ENCODE measurements around the gene S100A9. TPM values are rescaled to one million over a fixed set of nuclear protein-coding genes. Genes with fewer than 3 reads are reported as not detected.

S100A9 gene
- total RNA-seq, 4 donors from 2014 or later, result 436 to 2,200 (median 573) TPM

DNA sequence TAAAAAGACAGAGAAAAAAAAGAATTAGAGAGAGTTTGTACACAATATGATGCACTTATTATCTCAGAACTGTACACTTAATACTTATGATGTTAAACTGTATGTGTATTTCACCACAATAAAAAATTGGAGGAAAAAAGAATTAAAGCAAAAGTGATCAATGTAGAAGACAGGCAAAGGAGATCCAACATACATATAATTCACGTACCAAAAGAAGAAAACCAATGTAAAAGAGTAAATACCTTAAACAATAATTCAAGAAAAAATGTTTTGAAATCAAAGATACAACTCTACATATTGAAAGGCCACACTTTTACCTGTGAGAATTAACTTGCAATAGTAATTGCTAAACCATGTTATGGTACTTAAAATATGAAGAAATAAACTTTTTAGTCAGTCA is 35.1 kb upstream of the S100A9 start:
- TF ChIP-seq CTCF (IDR thresholded peaks at IDR 0.05), result no peak
- ATAC-seq (ENCODE audit: low FRiP score), result no peak
- DNase-seq (ENCODE audit: low spot score), result no peak

DNA sequence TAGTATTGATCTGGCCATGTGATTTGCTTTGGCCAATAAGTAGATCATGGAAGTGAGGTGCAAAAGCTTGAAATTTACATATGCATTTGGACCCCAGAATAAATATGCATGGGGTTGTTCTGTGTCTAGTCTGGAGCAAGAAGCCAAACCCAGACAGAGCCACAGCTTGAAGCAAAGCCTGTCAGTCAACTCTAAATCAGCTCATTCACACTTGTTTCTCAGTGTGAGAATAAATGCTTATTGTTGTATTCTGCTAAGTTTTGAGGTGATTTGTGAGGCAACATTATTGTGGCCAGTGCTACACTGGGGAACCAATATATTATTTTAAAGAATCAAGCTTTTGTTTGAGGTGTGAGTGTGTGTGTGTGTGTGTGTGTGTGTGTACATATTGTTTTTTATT is 32.7 kb upstream of the S100A9 start:
- DNase-seq (ENCODE audit: low spot score), result no peak
- TF ChIP-seq CTCF (IDR thresholded peaks at IDR 0.05), result no peak
- ATAC-seq (ENCODE audit: low FRiP score), result no peak

- no peak for DNase-seq (ENCODE audit: low spot score)
- no peak for TF ChIP-seq CTCF (IDR thresholded peaks at IDR 0.05)
- no peak for ATAC-seq (ENCODE audit: low FRiP score)
These were observed 23.8 kb upstream of the S100A9 start for GRCh38 chr1:153333902-153334301.

DNA sequence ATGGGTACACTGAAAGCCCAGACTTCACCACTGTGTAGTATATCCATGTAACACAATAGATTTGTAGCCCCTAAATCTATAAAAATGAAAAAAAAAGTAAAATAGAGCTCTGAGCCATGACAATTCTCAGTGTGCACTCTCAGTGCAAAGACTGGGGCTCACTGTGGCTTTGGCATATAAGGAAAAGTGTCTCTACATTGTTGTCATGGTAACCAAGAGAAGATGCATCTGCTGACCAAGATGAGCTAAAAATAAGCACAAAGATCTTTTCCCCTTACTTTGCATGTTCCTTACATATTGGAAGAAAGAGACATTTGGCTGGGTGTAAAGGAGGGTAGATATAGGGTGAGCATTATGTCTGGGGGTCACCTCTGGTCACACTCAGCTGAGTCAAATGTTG is 21.0 kb upstream of the S100A9 start:
- TF ChIP-seq CTCF (IDR thresholded peaks at IDR 0.05), result no peak
- ATAC-seq (ENCODE audit: low FRiP score) (no peak), DNase-seq (ENCODE audit: low spot score) (no peak)

DNA sequence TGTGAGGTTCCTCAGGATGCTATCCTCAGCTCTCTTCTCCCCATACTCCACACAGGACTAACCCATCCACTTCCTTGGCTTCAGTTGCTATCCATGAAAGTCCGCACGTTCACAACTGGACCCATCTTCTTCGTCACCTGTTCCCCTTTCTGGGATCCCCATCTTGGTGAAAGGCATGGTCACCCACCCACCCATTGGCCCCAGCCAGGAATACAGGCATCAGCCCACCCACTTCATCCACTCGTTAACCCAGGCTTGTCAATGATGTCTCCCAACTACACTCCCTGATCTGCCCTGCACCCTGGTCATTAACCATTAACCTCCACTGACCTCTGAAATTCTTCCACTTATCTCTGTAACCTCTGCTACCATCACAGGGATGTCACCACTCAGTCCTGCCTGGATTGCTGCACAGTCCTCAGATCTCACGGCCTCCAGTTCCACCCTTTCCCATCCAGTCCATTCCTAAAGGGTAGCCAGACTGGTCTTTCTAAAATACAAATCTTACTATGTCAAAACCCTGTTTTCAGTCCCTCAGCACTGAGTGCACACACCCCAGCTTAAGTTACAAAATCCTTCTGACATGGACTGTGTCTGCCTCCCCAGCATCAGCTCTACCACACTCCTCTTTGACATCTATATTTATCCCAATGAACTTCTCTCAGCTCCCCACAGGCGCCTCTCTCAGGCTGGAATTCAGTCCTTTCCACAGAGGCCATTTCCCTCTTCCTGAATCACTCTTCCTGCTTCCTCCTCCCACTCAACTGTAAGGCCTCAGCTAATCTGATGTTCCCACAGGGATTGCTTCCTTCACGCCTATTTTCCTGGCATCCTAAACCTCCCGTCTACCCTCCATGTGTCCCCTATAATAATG is 19.4 kb upstream of the S100A9 start:
- ATAC-seq (ENCODE audit: low FRiP score) (no peak), DNase-seq (ENCODE audit: low spot score) (no peak)
- TF ChIP-seq CTCF (IDR thresholded peaks at IDR 0.05), result no peak

DNA sequence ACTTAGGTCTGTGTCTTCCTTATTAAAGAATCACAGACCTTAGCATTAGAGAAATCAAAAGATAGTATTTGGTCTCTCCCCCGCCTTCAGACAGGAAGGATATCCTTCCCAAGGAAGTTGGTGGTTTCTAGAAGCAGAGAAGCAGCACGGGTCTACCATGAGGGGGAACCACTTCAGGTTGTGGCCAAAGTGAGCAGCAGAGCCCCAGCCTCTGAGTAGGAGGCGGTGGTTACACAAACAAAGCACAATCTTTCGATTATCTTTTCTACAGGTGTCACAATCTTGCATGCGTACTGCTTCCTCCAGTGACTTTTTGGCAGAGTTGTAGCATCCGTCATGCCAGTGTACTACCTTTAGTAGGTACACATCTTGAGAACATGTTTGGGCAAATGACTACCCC is 17.9 kb upstream of the S100A9 start:
- DNase-seq (ENCODE audit: low spot score) (no peak), ATAC-seq (ENCODE audit: low FRiP score) (no peak)
- TF ChIP-seq CTCF (IDR thresholded peaks at IDR 0.05), result no peak

DNA sequence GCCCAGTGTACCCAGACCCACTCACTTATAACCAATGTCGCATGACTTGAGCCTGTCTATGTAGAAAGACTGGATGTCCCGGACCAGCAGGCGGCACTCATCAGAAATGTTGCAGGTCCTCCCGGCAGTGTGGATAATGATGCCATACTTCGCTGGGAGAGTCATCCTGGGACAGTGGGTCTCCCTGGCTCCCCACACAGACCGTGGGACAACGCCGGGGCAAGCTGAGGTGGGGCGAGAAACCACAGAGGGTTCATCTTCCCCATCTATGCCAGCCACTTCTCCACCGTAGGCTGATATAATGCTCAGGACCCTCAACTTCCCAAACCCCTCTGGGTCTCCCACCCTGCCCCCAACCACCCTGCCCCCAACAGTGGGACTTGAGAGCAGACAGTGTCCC is 17.3 kb upstream of the S100A9 start:
- no peak for DNase-seq (ENCODE audit: low spot score)
- no peak for ATAC-seq (ENCODE audit: low FRiP score)
- TF ChIP-seq CTCF (IDR thresholded peaks at IDR 0.05), result no peak
